Dedifferentiated amniotic fluid mesenchymal stem cell (primary cell): ENCODE results near the gene FARSB.

Source experiments
- DNase-seq: peaks from one replicate; pipeline ENCODE4 v3.0.0-alpha.2; 2016; ENCODE audit errors: extremely low spot score

The FARSB gene

DNA sequence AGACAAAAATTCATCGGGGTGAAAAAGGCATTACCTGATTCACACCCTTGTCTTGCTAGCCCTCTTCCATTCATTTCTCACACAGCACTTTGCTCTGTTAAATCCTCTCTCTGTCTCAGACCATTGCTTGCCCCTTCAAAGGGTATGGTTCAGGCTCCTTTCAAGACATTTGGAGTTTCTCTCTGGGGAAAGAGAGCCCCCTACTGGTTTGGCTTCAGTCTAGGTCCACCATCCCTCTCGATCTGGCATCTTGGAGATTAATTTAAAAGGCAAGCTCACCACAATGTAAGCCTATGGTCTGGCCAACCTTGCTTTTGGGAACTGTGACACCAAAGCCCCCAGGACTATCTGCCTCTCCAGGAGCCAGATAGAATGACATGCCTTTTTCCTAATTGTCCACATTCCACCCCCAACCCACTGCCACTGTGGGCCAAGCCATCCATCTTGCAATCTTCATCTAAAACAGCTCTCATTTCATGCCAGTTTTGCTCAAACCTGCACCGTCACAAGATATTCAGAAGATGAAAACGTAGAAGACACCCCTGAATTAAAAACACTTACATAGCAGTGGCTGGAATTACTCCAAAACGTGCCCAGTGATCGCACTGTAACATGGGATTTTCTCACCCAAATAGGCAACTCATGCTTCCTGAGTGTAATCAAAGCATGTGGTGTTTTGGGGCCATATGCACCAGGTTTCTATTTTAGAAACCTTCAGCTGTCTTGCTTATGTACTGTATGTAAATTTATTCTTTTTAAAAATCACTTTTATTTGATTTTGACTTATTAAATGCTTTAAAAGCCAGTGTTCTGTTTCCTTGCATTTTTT, 93.9 kb downstream of the FARSB start:
- peak; percentile 24 for DNase-seq

DNA sequence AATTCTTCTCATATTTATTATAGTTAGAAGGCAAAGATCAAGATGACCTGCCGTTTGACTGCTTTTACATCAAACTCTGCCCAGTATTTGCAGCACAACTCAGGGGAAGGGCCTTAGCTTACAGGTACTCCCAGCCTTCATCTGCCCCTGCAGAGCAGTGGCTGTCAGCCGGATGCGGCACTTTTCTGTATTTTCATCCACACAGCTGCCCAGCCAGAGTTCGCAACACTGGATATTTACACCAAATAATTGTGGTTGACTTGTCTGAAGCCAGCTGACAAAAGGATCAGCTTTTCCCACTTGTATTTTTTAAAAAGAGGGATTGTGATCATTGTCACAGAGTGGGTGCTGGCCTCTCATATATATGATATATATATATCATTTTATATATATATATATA, 94.7 kb downstream of the FARSB start:
- DNase-seq = no peak

- no peak for DNase-seq
These were observed 101.4 kb downstream of the FARSB start for GRCh38 chr2:222554517-222554916.

GRCh38 chr2:222548992-222549391, 106.9 kb downstream of the FARSB start:
- DNase-seq = no peak

DNA sequence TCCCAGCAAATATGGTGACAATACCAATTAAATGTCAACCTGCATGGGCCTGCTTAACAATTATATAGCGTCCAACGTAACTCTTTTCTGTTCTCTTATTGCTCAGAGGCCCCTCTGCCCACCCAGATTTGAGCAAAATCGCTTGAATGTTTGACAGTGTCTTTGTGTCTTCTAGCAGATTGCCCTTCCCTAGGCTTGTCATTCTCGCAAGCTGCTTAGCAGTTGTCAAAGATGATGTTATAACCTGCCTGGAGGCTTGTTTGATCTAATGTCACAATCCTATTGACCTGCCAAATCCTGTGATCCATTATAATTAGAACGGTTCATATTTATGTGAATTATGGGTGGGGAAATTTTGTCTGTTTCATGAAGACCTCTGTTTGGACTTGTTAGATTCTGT, 108.8 kb downstream of the FARSB start:
- no peak for DNase-seq

DNA sequence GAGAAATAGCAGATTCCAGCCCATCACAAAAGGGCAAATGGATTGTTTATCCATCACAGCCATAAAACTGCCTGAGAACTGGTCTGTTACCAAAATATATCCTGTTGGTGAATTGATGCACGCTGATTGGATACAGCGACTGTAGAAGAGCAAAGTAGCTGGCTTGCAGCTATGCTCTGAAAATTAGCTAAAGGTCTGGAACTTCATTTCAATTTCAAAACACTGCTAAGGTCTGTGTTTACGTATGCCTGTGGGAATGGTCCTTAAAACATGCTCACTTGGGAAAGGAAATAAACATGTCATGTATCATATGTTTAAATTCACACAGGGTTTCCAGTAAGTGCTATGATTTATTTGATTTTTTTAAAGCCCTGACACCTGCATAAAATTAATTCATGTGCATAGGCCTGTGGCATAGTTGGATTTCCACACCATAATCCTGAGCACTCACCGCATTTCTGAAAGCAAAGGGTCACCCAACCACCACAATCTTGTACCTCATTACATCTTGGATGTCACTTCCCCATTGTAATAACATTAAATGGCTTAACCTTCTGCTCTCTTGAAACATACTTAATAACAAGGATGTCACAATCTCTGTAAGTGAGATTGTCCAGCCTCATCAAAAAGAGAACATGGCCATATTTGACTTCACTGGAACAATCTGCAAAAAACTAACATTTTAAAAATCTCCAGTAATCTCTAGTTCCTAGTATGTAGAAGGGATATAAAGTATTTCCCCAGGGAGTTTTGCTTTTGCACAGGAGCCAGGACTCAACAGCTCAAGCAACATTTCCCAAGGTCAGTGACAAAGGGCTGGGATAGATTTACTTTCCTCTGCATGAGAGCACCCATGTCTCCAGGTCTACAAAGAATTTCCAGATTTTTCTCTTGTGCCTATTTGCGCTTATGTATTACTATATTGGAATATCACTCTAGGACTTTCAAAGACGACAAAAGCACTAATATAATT, 109.8 kb downstream of the FARSB start:
- no peak for DNase-seq

DNA sequence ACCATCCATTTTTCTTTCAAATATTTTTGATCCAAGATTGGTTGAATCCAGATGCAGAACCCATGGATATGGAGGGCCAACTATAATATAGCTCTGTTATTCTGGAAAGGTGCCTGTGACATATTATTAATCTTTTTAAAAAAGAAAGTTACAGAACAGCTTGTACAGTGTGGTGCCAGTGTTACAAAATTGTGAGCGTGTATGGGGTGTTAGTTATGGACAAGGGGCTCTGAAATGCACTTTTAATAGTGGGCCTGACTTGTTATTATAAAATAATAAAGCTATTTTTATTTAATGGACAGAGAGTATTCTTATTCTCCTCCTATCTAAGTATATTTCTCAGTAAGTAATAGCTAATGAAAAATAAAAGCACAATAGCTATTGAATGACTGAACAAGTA, 111.2 kb downstream of the FARSB start:
- DNase-seq = no peak

DNA sequence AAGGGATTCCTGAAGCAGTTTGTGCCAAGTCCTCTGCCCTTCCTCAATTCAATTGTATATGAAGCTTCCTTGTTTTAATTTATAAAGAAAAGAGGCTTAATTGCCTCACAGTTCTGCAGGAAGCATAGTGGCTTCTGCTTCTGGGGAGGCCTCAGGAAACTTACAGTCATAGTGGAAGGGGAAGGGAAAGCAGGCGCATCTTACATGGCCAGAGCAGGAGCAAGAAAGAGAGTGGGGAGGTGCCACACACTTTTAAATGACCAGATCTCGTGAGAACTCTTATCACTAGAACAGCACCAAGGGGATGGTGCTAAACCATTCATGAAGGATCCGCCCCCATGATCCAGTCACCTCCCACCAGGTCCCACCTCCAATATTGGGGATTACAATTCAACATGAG, 117.4 kb downstream of the FARSB start:
- no peak for DNase-seq

- no peak for DNase-seq
These were observed 120.4 kb downstream of the FARSB start for GRCh38 chr2:222535477-222535876.

DNA sequence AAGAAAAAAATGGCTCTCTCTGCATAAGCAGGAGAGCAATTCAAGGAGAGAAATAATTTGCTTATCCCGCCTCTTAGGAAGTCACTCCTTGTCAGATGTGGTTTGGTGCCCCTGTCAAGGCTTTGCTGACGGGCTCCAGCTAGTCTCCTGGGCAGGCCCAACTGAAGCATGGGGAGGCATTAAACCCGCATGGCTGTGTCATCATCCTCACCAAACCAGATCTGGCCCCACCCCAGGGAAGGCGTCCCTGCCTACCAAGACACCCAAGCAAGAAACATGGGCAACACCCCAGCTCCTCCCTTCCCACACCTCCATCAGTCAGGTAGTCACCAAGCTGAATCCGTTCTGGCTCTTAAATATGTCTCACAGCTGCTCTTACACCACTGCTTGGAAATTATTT, 123.6 kb downstream of the FARSB start:
- DNase-seq = no peak

GRCh38 chr2:222526480-222527277, 129.2 kb downstream of the FARSB start:
- no peak for DNase-seq

DNA sequence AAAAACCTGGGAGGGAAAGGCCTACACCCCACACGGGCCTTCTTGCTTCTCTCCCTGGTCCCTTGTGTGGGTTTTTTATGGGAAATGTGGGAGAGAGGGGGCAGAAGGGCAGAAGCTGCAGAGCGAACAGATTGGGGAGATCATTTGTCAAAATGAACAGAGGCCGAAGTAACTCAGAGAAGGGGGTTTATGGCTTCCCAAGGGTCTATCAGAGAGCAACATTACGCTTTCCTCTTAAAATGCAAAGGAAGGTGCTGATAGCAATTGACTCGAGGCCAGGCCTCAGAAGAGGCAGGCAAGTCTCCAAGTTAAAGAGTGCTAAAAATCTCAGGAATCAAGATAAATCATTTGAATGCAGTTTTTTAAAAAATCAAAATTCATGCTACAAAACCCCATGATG, 130.1 kb downstream of the FARSB start:
- DNase-seq = no peak

DNA sequence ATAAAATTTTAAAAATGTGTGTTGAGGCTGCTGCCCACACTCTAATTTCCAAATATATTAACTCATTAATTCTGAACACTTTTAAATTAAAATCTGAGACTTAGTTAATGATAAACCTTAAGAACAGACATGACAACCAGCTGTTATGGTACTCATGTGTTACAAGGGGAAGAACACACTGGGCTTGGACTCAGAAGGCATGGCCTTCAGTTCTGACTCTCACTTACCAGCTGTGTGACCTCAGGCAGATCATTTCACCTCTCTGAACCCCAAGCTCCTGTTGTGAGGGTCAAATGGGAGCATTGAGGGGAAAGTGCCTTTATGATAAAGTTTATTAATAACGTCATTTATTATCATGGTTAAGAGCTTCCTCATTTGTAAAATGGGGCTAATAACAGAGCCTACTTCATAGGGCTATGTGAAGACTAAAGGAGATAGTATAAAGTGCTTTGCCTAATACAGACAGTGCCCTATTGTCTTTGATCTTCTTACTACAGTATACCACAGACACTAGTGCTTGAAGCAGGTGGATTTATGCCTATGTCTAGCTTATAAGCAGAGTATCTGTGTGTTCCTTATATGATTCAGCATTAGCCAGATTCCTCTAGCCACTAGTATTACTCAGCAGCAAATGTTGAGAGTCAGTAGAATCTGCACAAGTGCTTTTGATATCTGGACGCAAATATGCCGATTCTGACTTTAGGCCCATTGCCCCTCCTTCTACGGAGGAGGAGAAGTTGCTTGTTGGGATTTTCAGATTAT, 131.9 kb downstream of the FARSB start:
- DNase-seq = no peak

- no peak for DNase-seq
These were observed 133.8 kb downstream of the FARSB start for GRCh38 chr2:222522082-222522481.

GRCh38 chr2:222521099-222521498, 134.8 kb downstream of the FARSB start:
- no peak for DNase-seq
